ENCODE results near the gene UST.

- TF ChIP-seq YY1 (IDR thresholded peaks at IDR 0.05; ENCODE audit: insufficient read depth, insufficient read length) = no peak
- no peak for TF ChIP-seq SUZ12 (IDR thresholded peaks at IDR 0.05; ENCODE audit: extremely low read depth, insufficient read depth, insufficient read length)
Measured at GRCh38 chr6:148750838-148751792, 4.3 kb downstream of the UST start.

Measured in NT2/D1 (cell line).